HG03097 (cell line): ENCODE measurements around the gene LSM2.
A peak's percentile ranks its signal among the peaks of the same experiment; 100 is the strongest.
"Not testable (repeated sequence)": the region's sequence is repeated elsewhere in the genome, so short reads cannot be mapped to it uniquely, and the experiment has no call there.

Source experiments
- ATAC-seq: cut with Tn5 transposase; IDR thresholded peaks from one replicate; pipeline ENCODE4 v1.9.1; 2021; ENCODE audit not compliant: unreplicated experiment, low FRiP score

Gene LSM2

DNA sequence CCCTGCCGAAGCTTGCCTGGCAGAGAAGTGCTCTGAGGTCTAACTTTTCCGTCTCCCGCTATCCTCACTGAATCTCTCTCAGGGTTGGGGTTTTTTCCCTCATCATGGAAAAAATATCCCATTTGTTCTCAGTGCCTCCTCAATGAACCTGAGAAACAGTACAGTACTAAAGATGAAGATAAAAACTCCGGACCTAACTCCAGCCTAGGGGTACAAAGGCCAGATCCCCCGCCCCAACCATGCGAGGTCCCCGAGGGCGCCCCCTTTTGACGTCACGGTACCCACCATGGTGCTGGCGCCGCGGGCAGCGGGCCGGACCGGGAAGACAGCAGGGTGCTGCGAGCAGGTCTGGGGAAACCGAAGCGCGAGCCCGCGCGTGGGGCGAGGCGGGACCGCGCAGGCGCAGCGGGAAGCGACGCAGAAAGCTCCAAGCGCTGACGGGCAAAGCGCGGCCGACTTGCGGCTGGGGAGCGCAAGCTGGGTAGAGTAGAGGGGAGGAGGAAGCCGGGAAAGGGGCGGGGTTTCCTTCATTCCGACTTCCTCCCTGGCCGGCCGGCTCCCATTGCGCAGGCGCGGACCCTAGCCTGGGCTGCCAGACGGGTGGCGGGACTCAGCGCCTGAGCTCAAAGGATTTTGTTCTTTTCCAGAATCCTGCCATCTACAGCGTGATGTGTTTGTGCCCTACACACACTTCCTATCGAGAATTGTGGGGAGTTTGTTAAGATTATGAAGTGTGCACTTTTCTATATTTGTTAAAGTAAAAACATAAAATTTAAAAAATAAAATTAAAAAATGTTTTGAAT lies at the start of gene LSM2:
TSS of gene LSM2 (minus strand) at position 497 of the 803 bp plus-strand sequence. CDS start at position 288, 209 bp downstream.
- peak; percentile 89 for ATAC-seq

DNA sequence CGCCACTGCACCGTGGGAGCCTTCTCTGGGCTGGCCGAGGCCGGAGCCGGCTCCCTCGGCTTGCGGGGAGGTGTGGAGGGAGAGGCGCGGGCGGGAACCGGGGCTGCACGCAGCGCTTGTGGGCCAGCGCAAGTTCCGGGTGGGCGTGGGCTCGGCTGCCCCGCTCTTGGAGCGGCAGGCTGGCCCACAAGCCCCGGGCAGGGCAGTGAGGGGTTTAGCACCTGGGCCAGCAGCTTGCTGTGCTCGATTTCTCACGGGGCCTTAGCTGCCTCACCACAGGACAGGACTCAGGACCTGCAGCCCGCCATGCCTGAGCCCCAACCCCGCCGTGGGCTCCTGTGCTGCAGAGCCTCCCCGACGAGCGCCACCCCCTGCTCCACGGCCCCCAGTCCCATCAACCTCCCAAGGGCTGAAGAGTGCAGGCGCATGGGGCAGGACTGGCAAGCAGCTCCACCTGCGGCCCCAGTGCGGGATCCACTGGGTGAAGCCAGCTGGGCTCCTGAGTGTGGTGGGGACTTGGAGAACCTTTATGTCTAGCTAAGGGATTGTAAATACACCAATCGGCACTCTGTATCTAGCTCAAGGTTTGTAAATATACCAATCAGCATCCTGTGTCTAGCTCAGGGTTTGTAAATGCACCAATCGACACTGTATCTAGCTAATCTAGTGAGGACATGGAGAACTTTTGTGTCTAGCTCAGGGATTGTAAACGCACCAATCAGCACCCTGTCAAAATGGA lies 45.4 kb upstream of the LSM2 start:
- ATAC-seq = not testable (repeated sequence)

DNA sequence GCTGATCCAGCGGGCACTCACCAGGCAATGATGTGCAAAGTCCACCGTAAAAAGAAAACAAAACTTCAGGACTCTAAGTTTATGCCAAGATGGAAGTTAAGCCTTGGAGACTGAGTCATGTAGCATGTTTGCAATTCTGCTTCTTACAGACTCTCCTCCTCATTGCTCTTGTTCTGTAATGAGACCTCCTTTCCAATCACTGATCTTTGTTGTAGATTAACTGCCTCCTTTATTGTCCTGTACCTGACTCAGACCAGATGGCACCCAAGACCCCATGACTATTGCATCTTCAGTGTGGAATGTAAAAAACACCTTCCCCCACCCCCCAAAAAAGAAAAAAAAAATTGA lies 44.7 kb upstream of the LSM2 start:
- no peak for ATAC-seq

DNA sequence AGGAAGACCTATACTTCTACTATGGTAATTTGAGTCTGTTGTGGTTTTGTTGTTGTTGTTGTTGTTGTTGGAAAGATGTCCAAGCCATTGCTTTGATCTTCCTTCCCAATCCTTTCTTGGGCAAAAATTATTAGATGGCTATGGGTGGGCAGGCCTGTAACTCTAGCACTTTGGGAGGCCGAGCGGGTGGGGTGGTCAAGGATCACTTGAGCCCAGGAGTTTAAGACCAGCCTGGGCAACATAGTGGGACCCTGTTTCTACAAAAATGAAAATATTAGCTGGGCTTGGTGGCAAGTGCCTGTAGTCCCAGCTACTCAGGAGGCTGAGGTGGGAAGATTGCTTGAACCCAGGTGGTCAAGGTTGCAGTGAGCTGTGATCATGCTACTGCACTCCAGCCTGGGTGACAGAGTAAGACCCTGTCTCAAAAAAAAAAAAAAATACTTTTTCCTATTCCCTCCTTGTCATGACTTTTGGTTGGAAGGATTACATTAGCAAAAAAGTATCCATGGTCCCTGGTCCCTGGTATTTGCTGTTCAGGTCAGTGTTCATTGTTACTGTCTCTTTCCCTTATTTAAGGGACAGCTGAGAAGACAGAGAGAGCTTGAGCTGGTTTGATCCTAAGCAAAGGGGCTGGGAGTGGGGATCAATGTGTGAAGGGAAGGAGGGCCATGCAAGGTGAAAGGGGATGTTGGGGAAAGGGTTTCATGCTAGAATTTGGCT lies 44.2 kb upstream of the LSM2 start:
- no peak for ATAC-seq

DNA sequence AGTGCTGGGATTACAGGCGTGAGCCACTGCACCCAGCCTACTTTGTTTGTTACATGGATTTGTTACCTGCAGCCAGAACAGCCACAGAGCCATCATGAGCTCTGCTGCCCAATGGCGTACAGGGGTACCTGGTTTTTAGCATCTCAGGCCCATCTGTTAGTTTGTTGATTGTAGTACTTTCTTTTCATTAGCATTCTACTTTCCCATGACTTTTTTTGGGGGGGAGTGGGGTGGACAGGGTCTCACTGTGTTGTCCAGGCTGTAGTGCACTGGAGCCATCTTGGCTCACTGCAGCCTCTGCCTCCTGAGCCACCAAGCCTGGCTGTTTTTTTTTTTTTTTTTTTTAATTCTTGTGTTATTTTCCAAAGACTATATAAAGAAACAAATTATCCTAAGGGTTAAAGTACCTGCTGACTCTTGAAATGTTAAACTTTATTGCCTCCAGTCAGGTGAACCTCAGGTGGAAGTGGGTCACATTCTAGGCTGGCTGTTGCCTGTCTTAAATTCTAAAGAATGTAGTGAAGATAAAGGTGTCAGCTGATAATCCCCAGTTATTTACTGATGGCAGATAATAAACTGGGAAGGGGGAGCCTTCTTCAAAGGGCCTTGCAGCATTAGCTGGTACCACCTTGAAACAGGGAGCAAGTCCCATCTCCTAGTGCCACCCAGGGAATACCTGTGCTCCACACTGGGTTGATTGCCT lies 40.7 kb upstream of the LSM2 start:
- ATAC-seq = no peak

DNA sequence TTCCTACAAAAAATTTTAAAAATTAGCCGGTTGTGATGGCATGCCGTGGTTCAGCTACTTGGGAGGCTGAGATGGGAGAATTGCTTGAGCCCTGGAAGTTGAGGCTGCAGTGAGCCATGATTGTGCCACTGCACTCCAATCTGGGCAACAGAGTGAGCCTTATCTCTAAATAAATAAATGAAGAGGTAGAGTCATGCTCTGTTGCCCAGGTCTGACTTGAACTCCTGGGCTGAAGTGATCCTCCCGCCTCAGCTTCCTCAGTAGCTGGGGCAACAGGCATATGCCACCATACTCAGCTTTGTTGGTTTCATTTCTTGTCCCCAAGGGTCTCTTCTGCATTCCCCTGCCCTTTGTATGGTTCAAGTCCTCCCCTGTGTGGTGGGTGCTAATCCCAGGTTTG lies 37.7 kb upstream of the LSM2 start:
- ATAC-seq = no peak

DNA sequence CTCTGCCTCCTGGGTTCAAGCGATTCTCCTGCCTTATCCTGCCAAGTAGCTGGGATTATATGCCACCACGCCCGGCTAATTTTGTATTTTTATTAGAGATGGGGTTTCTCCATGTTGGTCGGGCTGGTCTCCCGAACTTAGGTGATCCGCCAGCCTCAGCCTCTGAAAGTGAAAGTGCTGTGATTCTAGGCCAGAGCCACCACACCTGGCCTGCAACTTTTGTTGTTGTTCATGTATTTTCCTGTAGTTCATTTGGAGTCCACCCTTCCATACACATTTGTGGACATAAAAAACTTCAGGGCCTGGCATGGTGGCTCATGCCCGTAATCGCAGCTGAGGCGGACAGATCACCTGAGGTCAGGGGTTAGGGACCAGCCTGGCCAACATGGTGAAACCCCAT lies 35.3 kb upstream of the LSM2 start:
- ATAC-seq = no peak

DNA sequence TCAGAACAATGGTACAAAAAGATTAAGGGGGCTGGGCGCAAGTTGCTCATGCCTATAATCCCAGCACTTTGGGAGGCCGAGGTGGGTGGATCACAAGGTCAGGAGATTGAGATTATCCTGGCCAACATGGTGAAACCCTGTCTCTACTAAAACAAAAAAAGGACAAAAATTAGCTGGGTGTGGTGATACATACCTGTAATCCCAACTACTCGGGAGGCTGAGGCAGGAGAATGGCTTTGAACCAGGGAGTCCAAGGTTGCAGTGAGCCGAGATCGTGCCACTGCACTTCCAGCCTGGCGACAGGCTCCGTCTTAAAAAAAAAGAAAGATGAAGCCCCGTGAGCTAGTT lies 33.0 kb upstream of the LSM2 start:
- ATAC-seq = not testable (repeated sequence)

DNA sequence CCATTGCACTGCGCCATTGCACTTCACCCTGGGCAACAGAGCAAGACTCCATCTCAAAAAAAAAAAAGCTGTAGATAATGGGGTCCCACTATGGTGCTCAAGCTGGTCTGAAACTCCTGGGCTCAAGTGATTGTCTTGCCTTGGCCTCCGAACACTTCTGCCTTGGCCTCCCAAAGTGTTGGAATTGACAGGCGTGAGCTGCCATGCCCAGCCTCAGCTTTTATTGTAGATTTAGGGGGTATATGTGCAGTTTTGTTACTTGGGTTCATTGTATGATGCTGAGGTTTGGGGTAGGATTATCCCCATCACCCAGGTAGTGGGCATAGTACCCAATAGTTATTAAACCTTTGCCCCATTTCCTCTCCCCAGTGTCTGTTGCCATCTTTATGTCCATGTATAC lies 32.2 kb upstream of the LSM2 start:
- ATAC-seq = no peak

DNA sequence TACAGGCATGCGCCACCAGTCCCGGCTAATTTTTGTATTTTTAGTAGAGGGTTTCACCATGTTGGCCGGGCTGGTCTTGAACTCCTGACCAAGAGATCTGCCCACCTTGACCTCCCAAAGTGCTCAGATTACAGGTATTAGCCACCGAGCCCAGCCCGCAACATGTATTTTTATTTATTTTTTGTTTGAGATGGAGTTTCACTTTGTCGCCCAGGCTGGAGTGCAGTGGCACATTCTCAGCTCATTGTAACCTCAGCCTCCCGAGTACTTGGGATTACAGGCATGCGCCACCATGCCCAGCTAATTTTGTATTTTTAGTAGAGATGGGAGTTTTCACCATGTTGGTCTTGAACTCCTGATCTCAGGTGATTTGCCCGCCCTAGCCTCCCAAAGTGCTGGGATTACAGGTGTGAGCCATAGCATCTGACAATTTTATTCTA lies 31.4 kb upstream of the LSM2 start:
- not testable (repeated sequence) for ATAC-seq

DNA sequence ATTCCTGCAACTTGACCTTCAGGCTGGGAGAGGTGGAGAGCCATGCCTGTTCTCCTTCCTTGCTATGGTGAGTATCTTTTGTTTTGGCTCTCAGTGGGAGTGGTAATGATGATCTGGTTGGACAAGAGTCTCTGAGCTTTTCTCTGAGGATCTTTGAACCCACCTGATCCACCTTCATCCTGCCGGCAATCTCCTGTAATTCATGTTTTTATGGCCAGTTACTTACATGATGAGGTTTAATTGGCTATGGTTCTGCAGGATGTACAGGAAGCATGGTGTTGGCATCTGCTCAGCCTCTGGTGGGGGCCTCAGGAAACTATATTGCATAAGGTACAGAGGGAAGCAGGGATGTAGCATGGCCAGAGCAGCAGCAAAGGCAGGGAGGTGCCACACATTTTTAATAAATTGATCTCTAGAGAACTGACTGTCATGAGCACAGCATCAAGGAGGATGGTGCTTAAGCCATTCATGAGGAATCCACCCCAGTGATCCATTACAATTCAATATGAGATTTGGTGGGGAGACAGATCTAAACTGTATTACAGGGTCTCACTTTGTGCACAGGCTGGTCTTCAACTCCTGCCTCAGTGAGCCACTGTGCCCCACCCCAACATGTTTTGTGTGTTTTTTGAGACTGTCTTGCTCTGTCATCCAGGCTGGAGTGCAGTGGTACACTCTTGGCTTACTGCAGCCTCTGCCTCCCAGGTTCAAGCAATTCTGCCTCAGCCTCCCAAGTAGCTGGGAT lies 30.8 kb upstream of the LSM2 start:
- no peak for ATAC-seq

DNA sequence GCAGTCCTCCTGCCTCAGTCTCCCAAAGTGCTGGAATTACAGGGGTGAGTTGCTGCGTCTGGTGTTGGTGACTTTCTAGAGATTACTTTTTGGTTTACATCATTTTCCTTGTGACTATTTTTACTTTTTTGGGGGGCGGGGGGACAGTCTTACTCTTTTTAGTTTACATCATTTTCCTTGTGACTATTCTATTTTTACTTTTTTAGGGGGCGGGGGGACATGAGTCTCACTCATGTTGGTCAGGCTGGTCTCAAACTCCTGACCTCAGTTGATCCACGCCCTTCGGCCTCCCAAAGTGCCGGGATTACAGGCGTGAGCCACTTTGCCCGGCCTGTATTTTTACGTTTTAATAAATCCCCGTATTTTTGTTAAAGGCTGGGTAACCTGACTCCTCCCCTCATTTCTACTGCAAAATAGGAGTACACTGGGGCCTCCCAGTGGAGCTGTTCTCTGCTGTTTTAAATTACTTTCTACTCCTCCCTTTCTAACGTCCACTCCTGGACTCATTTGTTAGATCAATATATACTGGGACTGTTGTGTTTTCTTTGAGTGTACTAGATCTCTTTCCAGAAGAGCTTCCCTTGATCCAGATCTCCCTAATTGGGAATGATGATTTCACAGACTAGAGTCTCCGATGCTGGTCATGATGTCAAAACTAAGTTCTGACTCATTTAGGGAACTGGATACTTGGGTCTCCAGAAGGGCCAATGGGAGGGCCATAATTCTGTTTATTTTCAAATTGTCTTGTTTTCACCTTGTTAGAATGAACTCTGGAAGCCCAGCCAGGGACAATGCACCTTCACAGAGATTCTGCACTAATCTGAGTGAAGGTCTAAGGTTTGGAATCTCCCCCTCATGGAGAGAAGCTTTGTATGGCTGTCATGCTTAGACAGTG lies 30.0 kb upstream of the LSM2 start:
- ATAC-seq = no peak

DNA sequence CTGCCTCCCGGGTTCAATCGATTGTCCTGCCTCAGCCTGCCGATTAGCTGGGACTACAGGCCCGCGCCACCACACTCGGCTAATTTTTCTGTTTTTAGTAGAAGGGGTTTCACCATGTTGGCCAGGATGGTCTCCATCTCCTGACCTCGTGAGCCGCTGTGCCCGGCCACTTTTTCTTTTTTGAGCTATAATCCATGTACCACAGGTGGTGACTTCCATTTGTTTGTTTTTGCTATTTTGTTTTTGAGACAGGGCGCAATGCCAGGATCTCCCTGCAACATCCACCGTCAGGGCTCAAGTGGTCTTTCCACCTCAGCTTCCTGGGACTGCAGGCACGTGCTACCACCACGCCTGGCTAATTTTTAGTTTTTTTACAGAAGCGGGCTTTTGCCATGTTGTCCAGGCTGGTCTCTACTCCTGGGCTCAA lies 29.3 kb upstream of the LSM2 start:
- no peak for ATAC-seq

DNA sequence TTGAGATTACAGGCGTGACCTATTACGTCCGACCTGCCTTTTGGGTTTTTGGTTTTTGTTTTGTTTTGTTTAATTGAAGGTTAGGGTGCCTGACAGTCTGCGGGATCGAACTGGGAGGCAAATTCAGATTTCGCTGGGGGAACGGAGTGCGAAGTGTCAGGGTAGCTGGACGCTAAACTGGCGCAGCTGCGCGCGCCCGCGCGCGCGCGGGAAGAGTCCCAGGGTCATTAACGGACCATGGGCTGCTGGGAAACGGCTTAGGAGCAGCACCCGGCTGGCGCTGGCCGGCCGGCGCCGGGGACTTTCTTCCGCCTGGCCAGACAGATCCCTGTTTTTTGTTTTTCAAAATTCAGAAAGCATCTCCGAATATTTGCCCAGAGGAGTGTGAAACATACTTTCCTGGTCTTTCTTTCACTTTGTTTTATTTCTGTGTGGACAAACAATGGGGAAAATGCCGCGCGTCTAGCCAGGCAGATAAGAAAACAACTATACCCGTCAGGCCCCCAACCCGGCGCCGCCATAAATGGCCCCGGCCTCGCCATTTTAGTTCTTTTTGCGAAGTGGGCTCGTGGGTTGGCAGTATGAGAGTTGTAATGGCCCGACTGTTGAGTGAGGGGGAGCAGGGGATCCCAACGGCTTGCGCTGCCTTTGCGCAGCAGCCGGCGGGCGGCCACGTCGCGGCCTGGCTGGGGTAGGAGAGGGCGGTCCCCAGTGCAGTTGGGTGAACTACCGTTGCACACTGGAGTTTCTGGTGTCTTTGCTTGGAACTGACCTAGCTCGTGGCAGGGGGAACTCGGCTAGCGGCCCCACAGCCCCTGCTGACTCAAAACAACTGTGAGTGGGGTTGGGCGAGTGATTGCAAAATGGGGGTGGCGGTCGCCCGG lies 27.8 kb upstream of the LSM2 start:
- ATAC-seq = peak; percentile 44

DNA sequence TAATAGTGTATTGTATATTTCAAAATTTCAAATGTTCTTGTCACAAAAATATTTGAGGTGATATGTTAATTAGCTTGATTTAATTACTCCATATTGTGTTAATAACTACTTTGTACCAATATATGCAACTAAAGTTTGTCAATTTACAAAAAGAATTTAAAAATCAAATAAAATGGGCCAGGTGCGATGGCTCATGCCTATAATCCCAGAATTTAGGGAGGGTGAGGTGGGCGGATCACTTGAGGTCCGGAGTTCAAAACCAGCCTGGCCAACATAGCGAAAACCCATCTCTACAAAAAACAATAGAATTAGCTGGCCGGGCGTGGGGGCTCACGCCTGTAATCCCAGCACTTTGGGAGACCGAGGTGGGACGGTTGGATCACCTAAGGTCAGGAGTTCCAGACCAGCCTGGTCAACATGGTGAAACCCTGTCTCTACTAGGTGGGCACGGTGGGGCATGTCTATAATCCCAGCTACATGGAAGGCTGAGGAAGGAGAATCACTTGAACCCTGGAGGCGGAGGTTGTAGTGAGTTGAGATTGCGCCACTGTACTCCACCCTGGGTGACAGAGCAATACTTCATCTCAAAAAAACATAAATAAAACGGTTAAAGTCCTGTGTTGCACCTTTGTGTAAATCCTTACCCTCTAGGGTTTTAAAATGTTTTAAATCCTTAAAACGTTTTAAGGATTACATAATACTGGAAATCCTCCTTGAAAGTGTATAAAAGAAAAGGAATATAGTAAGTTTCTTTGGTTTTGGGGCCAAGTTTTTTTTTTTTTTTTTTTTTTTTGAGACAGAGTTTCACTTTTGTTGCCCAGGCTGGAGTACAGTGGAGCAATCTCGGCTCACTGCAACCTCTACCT lies 24.8 kb upstream of the LSM2 start:
- ATAC-seq = no peak

DNA sequence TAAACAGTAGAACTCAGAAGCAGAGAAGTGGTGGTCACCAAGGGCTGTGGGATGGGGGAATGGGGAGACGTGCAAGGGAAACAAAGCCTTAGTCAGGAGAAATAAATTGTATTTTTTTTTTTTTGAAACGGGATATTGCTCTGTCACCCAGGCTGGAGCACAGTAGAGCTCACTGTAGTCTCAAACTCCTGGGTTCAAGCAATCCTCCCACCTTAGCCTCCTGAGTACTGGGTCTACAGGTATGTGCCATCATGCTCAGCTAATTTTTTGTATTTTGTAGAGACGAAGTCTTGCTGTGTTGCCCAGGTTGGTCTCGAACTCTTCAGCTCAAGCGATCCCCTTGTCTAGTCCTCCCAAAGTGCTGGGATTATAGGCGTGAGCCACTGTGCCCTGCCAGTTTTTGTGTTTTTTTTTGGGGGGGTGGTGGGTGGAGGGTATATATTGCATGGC lies 24.1 kb upstream of the LSM2 start:
- ATAC-seq = no peak

DNA sequence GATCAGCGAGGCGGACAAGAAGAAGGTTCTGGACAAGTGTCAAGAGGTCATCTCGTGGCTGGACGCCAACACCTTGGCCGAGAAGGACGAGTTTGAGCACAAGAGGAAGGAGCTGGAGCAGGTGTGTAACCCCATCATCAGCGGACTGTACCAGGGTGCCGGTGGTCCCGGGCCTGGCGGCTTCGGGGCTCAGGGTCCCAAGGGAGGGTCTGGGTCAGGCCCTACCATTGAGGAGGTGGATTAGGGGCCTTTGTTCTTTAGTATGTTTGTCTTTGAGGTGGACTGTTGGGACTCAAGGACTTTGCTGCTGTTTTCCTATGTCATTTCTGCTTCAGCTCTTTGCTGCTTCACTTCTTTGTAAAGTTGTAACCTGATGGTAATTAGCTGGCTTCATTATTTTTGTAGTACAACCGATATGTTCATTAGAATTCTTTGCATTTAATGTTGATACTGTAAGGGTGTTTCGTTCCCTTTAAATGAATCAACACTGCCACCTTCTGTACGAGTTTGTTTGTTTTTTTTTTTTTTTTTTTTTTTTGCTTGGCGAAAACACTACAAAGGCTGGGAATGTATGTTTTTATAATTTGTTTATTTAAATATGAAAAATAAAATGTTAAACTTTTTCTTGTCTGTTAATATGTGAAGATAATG lies 23.0 kb upstream of the LSM2 start:
- no peak for ATAC-seq
